Upper lobe of right lung (tissue), 1 donor: ENCODE measurements around the gene GAA. TPM values are rescaled to one million over a fixed set of nuclear protein-coding genes. Genes with fewer than 3 reads are reported as not detected.
A peak's percentile ranks its signal among the peaks of the same experiment; 100 is the strongest.

ENCODE experiments used
- ATAC-seq: fragments of 200-7000 bp; cut with Tn5 transposase; one replicate; pipeline ENCODE4 v1.9.1; 2020; ENCODE audit warnings: mild to moderate bottlenecking, moderate library complexity
- DNase-seq: peaks from one replicate; pipeline ENCODE4 v3.0.0-alpha.2; 2020
- H3K27ac ChIP-seq: fragments of 200-600 bp; one replicate; pipeline ENCODE4 v1.8.0; 2022
- H3K27me3 ChIP-seq: fragments of 200-600 bp; one replicate; pipeline ENCODE4 v1.8.0; 2022; ENCODE audit warnings: mild to moderate bottlenecking
- H3K36me3 ChIP-seq: fragments of 200-600 bp; one replicate; pipeline ENCODE4 v1.8.0; 2022
- H3K4me1 ChIP-seq: fragments of 200-600 bp; one replicate; pipeline ENCODE4 v1.8.0; 2022
- H3K4me3 ChIP-seq: fragments of 200-600 bp; one replicate; pipeline ENCODE4 v1.8.0; 2022; ENCODE audit warnings: mild to moderate bottlenecking
- H3K9me3 ChIP-seq: fragments of 200-600 bp; one replicate; pipeline ENCODE4 v1.8.0; 2022
- CTCF ChIP-seq: fragments of 200-600 bp; IDR thresholded peaks from one replicate; pipeline ENCODE4 v1.8.0; 2022; ENCODE audit warnings: antibody characterized with exemption
- intact Hi-C: fragments of 100-400 bp; cut with DNase I; formaldehyde crosslinking; loops from one replicate; pipeline ENCODE4 v1.11.0; 2022
- total RNA-seq: library from RNA; stranded (reverse); fragmentation: NEBNext Ultra II Directional; extraction: Animal tissue kit (Norgen Biotek cat#: 25700); gene quantifications from one replicate; pipeline ENCODE4 v1.2.1, GENCODE V29; 2021
- donor health status: DM: no; HTN: yes; CAD: no; lungs with severe emphysema.

GAA gene
- total RNA-seq, 1 donor from 2014 or later, result 99.1 TPM

- H3K4me3 ChIP-seq, result no peak overlapping the region
- intact Hi-C loops, result no loop called here
- no peaks in the 10 kb centered on the region for H3K27me3 ChIP-seq
- peak; percentile 4 for ATAC-seq
- no peaks in the 10 kb centered on the region for H3K36me3 ChIP-seq
- no peak for TF ChIP-seq CTCF
- H3K4me1 ChIP-seq, result no peaks in the 10 kb centered on the region
- no peak for DNase-seq
- no peak overlapping the region for H3K27ac ChIP-seq
- H3K9me3 ChIP-seq, result no peaks in the 10 kb centered on the region
Observed at GRCh38 chr17:80117491-80118401, 16.4 kb downstream of the GAA start.

GRCh38 chr17:80118601-80119270 lies 17.4 kb downstream of the GAA start:
- no peaks in the 10 kb centered on the region for H3K36me3 ChIP-seq
- no peak overlapping the region for H3K27ac ChIP-seq
- no peaks in the 10 kb centered on the region for H3K27me3 ChIP-seq
- H3K4me3 ChIP-seq, result no peak overlapping the region
- H3K4me1 ChIP-seq, result no peaks in the 10 kb centered on the region
- intact Hi-C loops, result no loop called here
- ATAC-seq, result no peak
- H3K9me3 ChIP-seq, result no peaks in the 10 kb centered on the region
- DNase-seq, result no peak
- TF ChIP-seq CTCF, result no peak

- no peak overlapping the region for H3K4me3 ChIP-seq
- DNase-seq, result no peak
- no peak for ATAC-seq
Observed at GRCh38 chr17:80119271-80119791, 17.9 kb downstream of the GAA start.

GRCh38 chr17:80119839-80120238 lies 18.5 kb downstream of the GAA start:
- no peaks in the 10 kb centered on the region for H3K4me1 ChIP-seq
- no peaks in the 10 kb centered on the region for H3K36me3 ChIP-seq
- no peak overlapping the region for H3K4me3 ChIP-seq
- ATAC-seq (no peak), DNase-seq (no peak)
- TF ChIP-seq CTCF, result no peak
- no peak overlapping the region for H3K27ac ChIP-seq
- no peaks in the 10 kb centered on the region for H3K27me3 ChIP-seq
- intact Hi-C loops, result no loop called here
- no peaks in the 10 kb centered on the region for H3K9me3 ChIP-seq

More at GRCh38 chr17:80119271-80119791, 17.9 kb downstream of the GAA start:
- TF ChIP-seq CTCF, result no peak
- Histone ChIP-seq H3K9me3 (no peaks in the 10 kb centered on the region), H3K27me3 (no peaks in the 10 kb centered on the region), H3K36me3 (no peaks in the 10 kb centered on the region), H3K27ac (no peak overlapping the region), H3K4me1 (no peaks in the 10 kb centered on the region)
- intact Hi-C loops, result no loop called here

- DNase-seq (no peak), ATAC-seq (no peak)
- no peak overlapping the region for H3K27ac ChIP-seq
- H3K4me3 ChIP-seq, result no peak overlapping the region
- H3K27me3 ChIP-seq, result no peaks in the 10 kb centered on the region
- H3K36me3 ChIP-seq, result no peaks in the 10 kb centered on the region
- H3K9me3 ChIP-seq, result no peaks in the 10 kb centered on the region
- no peak for TF ChIP-seq CTCF
- no peaks in the 10 kb centered on the region for H3K4me1 ChIP-seq
- intact Hi-C loops, result no loop called here
Observed at GRCh38 chr17:80122026-80122575, 20.7 kb downstream of the GAA start.
